ENCODE data around the gene WDR73.

The WDR73 gene

GRCh38 chr15:84654689-84655453 is 788 bp upstream of the WDR73 start:
- H3F3A ChIP-seq (ENCODE audit: low read depth): no peaks in the 10 kb centered on the region
- no peaks in the 10 kb centered on the region for H3K27me3 ChIP-seq (ENCODE audit: insufficient read depth, low read length, poor library complexity, severe bottlenecking)
- peak overlapping the region; percentile 91 for H3K9ac ChIP-seq (ENCODE audit: low read depth, low read length, poor library complexity, severe bottlenecking)
- peak overlapping the region; percentile 85 for H3K4me3 ChIP-seq (ENCODE audit: low read length, poor library complexity, severe bottlenecking)
- H2AFZ ChIP-seq (ENCODE audit: low read length): peak overlapping the region; percentile 97
- no peaks in the 10 kb centered on the region; the same call in 1 of the 2 replicates for H3K36me3 ChIP-seq (ENCODE audit: insufficient read depth, low read length)
- no peaks in the 10 kb centered on the region for H3K9me3 ChIP-seq (ENCODE audit: insufficient read depth, low read depth, low read length)
- no peaks in the 10 kb centered on the region for H4K20me1 ChIP-seq (ENCODE audit: insufficient read depth, low read length, poor library complexity, severe bottlenecking)
- peak overlapping the region; percentile 88 for H3K4me2 ChIP-seq (ENCODE audit: low read depth, low read length, poor library complexity, severe bottlenecking)
- H3K9me2 ChIP-seq (replicated peaks; ENCODE audit: low read depth, low read length): no peaks in the 10 kb centered on the region
- H3K79me2 ChIP-seq (ENCODE audit: insufficient read depth, low read length): peaks cover 19% of the 10 kb centered on the region
- TF ChIP-seq EZH2phosphoT487 (IDR thresholded peaks at IDR 0.05; ENCODE audit: borderline replicate concordance) (no peak), CTCF (conservative IDR thresholded peaks at IDR 0.05; ENCODE audit: low read length) (peak; percentile 79)
- H3K4me1 ChIP-seq (ENCODE audit: insufficient read depth, low read length, poor library complexity, severe bottlenecking): peaks cover 26% of the 10 kb centered on the region

- H3K36me3 ChIP-seq (ENCODE audit: insufficient read depth, low read length): no peaks in the 10 kb centered on the region; the same call in 1 of the 2 replicates
- H3K4me3 ChIP-seq (ENCODE audit: low read length, poor library complexity, severe bottlenecking): peak overlapping the region; percentile 85
- H3F3A ChIP-seq (ENCODE audit: low read depth): no peaks in the 10 kb centered on the region
- peak overlapping the region; percentile 97 for H2AFZ ChIP-seq (ENCODE audit: low read length)
- peak overlapping the region; percentile 88 for H3K4me2 ChIP-seq (ENCODE audit: low read depth, low read length, poor library complexity, severe bottlenecking)
- H3K9me3 ChIP-seq (ENCODE audit: insufficient read depth, low read depth, low read length): no peaks in the 10 kb centered on the region
- H3K27me3 ChIP-seq (ENCODE audit: insufficient read depth, low read length, poor library complexity, severe bottlenecking): no peaks in the 10 kb centered on the region
- peaks cover 19% of the 10 kb centered on the region for H3K79me2 ChIP-seq (ENCODE audit: insufficient read depth, low read length)
- H3K9me2 ChIP-seq (replicated peaks; ENCODE audit: low read depth, low read length): no peaks in the 10 kb centered on the region
- TF ChIP-seq CTCF (conservative IDR thresholded peaks at IDR 0.05; ENCODE audit: low read length) (no peak), EZH2phosphoT487 (IDR thresholded peaks at IDR 0.05; ENCODE audit: borderline replicate concordance) (no peak)
- H3K9ac ChIP-seq (ENCODE audit: low read depth, low read length, poor library complexity, severe bottlenecking): peak overlapping the region; percentile 91
- peaks cover 22% of the 10 kb centered on the region for H3K4me1 ChIP-seq (ENCODE audit: insufficient read depth, low read length, poor library complexity, severe bottlenecking)
- H4K20me1 ChIP-seq (ENCODE audit: insufficient read depth, low read length, poor library complexity, severe bottlenecking): no peaks in the 10 kb centered on the region
Measured at GRCh38 chr15:84653584-84653909, 536 bp downstream of the WDR73 start.

GRCh38 chr15:84649706-84650105 is 4.4 kb downstream of the WDR73 start:
- H3K9me3 ChIP-seq (ENCODE audit: insufficient read depth, low read depth, low read length): no peaks in the 10 kb centered on the region
- H3K4me1 ChIP-seq (ENCODE audit: insufficient read depth, low read length, poor library complexity, severe bottlenecking): peaks cover 16% of the 10 kb centered on the region
- H3K9ac ChIP-seq (ENCODE audit: low read depth, low read length, poor library complexity, severe bottlenecking): no peak overlapping the region
- no peak overlapping the region for H3K4me3 ChIP-seq (ENCODE audit: low read length, poor library complexity, severe bottlenecking)
- H3K4me2 ChIP-seq (ENCODE audit: low read depth, low read length, poor library complexity, severe bottlenecking): no peak overlapping the region
- H3K27me3 ChIP-seq (ENCODE audit: insufficient read depth, low read length, poor library complexity, severe bottlenecking): no peaks in the 10 kb centered on the region
- peaks cover 22% of the 10 kb centered on the region; the same call in 1 of the 2 replicates for H3K36me3 ChIP-seq (ENCODE audit: insufficient read depth, low read length)
- peaks cover 19% of the 10 kb centered on the region for H3K79me2 ChIP-seq (ENCODE audit: insufficient read depth, low read length)
- H4K20me1 ChIP-seq (ENCODE audit: insufficient read depth, low read length, poor library complexity, severe bottlenecking): no peaks in the 10 kb centered on the region
- H3K9me2 ChIP-seq (replicated peaks; ENCODE audit: low read depth, low read length): no peaks in the 10 kb centered on the region
- no peak overlapping the region for H2AFZ ChIP-seq (ENCODE audit: low read length)
- no peak for TF ChIP-seq EZH2phosphoT487 (IDR thresholded peaks at IDR 0.05; ENCODE audit: borderline replicate concordance)
- no peak for TF ChIP-seq CTCF (conservative IDR thresholded peaks at IDR 0.05; ENCODE audit: low read length)
- no peaks in the 10 kb centered on the region for H3F3A ChIP-seq (ENCODE audit: low read depth)

Measured in Loucy (cell line).